Dendritic cell treated with granulocyte-macrophage colony-stimulating factor and Interleukin-4, amounts not matched to agents 40 ng/mL and 50 ng/mL, for 4 days (primary cell): ENCODE measurements around the gene ATP9B.

Experiments used
- H3K27ac Mint-ChIP-seq: one replicate; pipeline ENCODE4 v1.8.0; 2022; ENCODE audit warnings: mild to moderate bottlenecking, mixed read lengths
- H3K27me3 Mint-ChIP-seq: one replicate; pipeline ENCODE4 v1.8.0; 2022; ENCODE audit warnings: mild to moderate bottlenecking, mixed read lengths
- H3K36me3 Mint-ChIP-seq: one replicate; pipeline ENCODE4 v1.8.0; 2022; ENCODE audit warnings: low read depth, mixed read lengths
- H3K4me1 Mint-ChIP-seq: one replicate; pipeline ENCODE4 v1.8.0; 2022; ENCODE audit warnings: low read depth, mixed read lengths
- H3K4me3 Mint-ChIP-seq: one replicate; pipeline ENCODE4 v1.8.0; 2022; ENCODE audit warnings: mild to moderate bottlenecking, moderate library complexity, mixed read lengths
- H3K9me3 Mint-ChIP-seq: one replicate; pipeline ENCODE4 v1.8.0; 2022; ENCODE audit warnings: mixed read lengths
- intact Hi-C: fragments of 100-400 bp; cut with micrococcal nuclease; formaldehyde crosslinking; loops from one replicate; pipeline ENCODE4 v1.15.0; 2022

The ATP9B gene

DNA sequence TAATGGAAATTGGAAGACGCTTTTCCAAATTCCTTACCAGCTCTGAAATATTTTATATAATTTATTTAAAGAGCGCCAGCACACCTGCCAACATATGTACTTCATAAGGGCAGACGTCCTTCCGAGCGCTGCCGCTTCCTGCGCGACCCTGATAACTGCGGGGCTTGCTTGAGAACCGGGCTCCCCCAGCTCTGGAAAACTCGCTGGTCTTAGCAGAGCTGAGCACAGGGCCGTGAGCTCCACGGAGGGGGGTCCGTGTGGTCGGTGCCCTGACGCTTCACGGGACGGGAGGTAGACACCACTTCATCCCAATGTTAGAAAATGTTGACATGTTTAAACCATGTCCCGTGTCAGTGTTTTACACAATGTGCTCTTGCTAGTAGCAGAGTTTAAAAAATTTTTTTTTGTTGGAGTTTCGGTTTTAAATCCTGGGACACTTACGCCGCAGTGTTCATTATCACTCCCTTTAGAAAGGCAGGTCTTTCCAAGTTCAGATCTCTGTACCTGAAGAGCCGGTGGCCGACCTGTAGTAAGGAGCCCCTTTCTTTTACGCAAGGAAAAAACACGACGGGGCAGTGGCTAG is 328.1 kb downstream of the ATP9B start:
- Mint-ChIP-seq H3K27ac (no peak overlapping the region), H3K9me3 (no peaks in the 10 kb centered on the region), H3K36me3 (peaks cover 22% of the 10 kb centered on the region), H3K4me1 (peaks cover 54% of the 10 kb centered on the region), H3K27me3 (peaks cover 55% of the 10 kb centered on the region), H3K4me3 (no peak overlapping the region)
- intact Hi-C loops = no loop called here

DNA sequence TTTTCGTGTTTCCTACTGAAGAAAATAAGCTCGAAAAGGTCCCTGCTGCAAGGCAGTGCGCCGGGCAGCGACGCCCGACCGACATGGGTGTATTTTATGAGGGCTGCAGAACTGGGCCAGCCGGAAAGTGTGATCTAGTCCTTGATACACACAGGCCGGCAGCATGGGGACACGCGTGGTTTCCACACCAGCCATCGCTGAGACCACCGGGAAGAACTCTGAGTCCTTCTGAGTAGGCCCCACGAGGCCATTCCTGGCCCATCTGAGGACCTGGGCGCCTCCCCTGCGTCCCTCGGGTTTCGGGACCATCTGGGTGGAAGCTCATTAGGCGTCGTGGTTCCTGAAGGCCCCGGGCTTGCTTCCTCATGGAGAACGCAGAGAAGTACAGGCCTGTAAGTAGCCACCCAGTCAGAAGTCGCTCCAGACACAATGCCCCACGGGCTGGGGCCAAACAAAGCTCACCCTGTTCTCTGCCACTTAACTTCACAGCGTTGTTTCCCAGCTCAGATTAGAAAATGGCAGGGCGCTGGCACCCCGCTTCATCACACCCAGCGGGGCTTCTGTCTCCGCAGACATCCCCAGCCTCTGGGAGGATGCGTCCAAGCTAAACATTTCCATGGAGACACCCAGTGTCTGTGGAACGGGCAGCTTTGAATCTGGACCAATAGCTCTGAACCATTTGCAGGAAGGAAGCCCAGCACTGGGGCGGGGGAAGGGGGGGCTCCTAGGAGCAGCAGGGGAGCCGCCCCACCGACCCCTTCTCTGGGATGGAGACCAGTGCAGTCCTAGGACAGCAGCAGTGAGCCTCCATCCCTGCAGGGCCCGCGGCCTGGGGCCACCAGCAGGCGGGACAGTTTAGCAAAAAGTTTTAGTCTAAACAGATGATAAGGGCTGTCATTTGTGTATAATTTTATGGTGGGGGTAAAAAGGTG is 328.9 kb downstream of the ATP9B start:
- intact Hi-C loops = no loop called here
- Mint-ChIP-seq H3K9me3 (no peaks in the 10 kb centered on the region), H3K4me1 (peaks cover 58% of the 10 kb centered on the region), H3K4me3 (no peak overlapping the region), H3K27me3 (peaks cover 48% of the 10 kb centered on the region), H3K36me3 (peaks cover 24% of the 10 kb centered on the region), H3K27ac (peak overlapping the region; percentile 75)

DNA sequence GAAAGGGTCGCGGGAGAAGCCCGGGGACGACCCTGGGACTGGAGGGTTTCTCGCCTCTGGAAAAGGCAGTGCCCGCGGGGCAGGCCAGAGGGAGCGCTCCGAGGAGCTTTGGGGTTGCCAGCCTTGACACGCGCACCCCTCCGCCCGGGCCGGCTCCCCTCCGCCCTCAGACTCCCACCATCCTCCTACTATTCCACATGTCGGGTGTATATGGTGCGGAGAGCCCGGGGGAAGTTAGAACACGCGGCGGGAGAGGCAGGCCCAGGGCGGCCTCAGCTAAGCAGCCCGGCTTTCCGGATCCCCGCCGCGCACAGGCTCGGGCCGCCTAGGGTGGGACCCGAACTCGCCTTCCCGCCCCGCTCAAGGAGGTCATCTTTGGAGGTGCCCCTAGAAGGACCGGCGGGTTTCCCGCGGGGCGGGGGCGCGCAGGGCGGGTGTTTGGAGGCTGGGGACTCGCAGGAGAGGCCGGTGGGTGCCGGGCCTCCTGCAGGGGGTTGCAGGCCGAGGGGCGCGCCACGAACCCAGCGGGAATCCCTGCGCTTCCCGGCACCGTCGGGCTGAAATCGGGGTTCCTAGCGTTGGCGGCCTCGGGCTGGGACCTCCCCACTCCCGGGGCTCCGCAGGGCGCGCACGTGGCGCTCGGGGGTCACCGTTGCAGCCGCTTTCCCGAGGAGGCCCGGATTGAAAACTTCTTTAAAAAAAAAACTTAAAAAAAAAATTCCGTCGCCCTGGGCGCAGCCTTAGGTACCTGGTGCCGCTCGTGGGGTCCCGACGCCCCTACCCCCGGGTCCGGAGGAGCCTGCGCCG is 330.3 kb downstream of the ATP9B start:
- H3K4me1 Mint-ChIP-seq = peaks cover 62% of the 10 kb centered on the region
- H3K27me3 Mint-ChIP-seq = peaks cover 39% of the 10 kb centered on the region
- peak overlapping the region; percentile 74 for H3K4me3 Mint-ChIP-seq
- no peaks in the 10 kb centered on the region for H3K9me3 Mint-ChIP-seq
- peak overlapping the region; percentile 75 for H3K27ac Mint-ChIP-seq
- H3K36me3 Mint-ChIP-seq = peaks cover 21% of the 10 kb centered on the region
- intact Hi-C loops = no loop called here

DNA sequence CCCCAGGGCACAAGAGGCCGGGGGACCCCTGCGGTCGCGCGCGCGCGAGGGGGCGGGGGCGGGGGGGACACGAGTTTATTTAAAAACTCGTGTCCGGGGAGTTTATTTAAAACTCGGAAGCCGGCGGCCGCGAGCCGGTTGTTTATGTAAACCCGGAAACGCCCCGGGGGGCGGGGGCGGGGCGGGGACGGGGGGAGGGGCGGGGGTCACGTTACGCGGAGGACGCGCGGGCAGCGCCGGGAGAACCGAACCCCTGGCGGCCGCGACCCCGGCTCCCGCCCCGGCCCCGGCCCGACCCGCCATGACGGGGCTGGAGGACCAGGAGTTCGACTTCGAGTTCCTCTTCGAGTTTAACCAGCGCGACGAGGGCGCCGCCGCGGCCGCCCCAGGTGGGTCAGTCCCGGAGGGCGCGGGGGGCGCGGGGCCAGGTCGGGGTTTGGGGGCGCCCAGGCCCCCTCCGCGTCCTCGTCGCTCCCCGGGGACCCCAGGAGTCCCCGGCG is 330.9 kb downstream of the ATP9B start:
- intact Hi-C loops = no loop called here
- Mint-ChIP-seq H3K27me3 (peaks cover 33% of the 10 kb centered on the region), H3K4me1 (peaks cover 63% of the 10 kb centered on the region), H3K4me3 (peak overlapping the region; percentile 66), H3K36me3 (peaks cover 25% of the 10 kb centered on the region), H3K9me3 (no peaks in the 10 kb centered on the region), H3K27ac (peak overlapping the region; percentile 79)

DNA sequence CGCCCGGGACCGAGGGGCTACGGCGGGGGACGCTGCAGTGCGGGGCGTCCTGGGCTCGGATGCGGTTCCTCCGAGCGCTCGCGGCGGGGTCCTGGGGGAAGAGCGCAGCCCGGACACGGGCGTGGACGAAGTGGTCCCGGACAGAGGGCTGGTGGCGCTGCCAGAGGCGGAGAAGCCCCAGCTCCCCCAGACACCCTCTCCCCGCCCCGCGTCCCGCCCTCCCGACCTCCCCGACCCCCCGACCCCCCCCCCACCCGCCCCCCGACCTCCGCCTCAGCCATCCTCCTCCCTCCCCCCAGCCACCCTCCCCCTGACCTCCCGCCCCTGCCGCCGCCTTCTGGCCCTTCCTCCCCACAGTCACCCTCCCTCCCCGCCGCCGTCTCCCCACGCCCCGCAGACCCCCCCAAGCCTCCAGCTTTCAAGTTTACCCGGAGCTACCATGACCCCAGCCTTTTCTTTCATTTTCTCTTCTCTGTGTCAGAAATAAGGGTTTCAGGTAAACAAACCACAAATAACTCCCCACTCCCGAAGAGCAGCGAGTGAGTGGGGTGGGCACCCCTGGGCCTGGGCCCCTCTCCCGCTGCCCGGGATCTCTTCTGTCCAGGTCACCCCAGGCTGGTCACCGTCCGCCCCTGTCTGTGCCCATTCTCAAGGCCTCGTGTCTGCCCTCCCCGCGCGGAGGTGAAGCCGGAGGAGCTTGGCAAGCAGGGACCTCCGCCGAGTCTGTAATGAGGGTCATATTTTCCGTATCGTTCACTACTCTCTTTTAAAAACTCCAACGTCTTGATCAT is 331.6 kb downstream of the ATP9B start:
- peaks cover 31% of the 10 kb centered on the region for H3K27me3 Mint-ChIP-seq
- no peaks in the 10 kb centered on the region for H3K9me3 Mint-ChIP-seq
- intact Hi-C loops = no loop called here
- peak overlapping the region; percentile 75 for H3K4me3 Mint-ChIP-seq
- peaks cover 69% of the 10 kb centered on the region for H3K4me1 Mint-ChIP-seq
- H3K36me3 Mint-ChIP-seq = peaks cover 27% of the 10 kb centered on the region
- peak overlapping the region; percentile 79 for H3K27ac Mint-ChIP-seq

DNA sequence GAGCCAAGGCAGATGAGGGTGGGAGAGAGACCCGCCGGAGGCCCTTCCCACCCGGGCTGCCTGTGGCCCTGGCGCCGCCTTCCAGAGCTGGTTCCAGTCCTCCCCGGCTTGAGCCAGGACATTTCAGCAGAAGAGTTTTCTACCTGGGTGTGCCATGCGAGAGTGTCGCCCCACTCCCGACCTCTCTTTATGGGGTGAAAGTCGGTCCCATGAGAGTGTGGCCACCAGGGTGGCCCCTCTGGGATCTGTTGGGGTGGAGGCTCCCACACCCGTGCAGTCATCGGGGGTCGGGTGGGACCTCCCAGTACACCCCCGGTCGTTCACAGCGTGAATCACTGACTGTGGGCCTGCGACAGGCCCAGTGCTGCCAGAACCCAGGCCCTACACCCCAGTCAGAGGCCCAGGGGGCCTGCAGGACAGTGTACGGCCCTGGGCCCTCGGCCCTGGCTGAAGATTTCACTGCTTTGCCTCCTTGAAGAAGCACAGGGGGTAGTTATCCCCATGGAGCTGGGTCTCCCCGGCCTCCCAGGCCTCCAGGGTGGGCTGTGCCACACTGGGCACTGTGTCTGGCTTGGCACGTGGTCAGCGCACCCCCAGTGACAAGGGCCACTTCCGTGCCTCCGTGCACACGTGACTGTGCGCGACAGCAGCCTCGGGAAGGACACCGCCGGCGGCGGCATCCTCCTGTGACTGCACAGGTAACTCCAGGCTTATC is 332.5 kb downstream of the ATP9B start:
- Mint-ChIP-seq H3K27ac (peak overlapping the region; percentile 95), H3K9me3 (no peaks in the 10 kb centered on the region), H3K36me3 (peaks cover 35% of the 10 kb centered on the region), H3K4me1 (peaks cover 75% of the 10 kb centered on the region), H3K4me3 (peak overlapping the region; percentile 75), H3K27me3 (peaks cover 26% of the 10 kb centered on the region)
- intact Hi-C loops = no loop called here

DNA sequence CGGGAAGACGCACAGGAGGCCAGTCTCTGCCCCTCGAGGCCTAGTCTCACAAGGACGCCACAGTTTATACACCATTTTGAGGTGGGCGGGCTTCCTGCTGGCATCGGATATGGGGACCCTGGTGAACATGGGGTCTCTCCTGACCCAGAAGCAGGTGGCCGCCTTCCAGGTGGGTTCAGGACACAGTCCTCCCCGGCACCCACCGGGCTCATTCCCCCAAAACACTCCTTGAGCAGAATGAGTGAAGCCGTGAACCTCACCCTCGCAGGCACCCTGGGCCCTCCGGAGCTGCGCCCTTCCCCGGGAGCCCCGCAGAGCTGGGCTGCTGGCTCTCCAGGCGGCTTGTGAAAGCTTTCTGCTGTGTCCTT is 333.0 kb downstream of the ATP9B start:
- Mint-ChIP-seq H3K9me3 (no peaks in the 10 kb centered on the region), H3K27ac (peak overlapping the region; percentile 95), H3K4me3 (peak overlapping the region; percentile 17), H3K27me3 (peaks cover 21% of the 10 kb centered on the region), H3K36me3 (peaks cover 35% of the 10 kb centered on the region), H3K4me1 (peaks cover 78% of the 10 kb centered on the region)
- intact Hi-C loops = no loop called here

DNA sequence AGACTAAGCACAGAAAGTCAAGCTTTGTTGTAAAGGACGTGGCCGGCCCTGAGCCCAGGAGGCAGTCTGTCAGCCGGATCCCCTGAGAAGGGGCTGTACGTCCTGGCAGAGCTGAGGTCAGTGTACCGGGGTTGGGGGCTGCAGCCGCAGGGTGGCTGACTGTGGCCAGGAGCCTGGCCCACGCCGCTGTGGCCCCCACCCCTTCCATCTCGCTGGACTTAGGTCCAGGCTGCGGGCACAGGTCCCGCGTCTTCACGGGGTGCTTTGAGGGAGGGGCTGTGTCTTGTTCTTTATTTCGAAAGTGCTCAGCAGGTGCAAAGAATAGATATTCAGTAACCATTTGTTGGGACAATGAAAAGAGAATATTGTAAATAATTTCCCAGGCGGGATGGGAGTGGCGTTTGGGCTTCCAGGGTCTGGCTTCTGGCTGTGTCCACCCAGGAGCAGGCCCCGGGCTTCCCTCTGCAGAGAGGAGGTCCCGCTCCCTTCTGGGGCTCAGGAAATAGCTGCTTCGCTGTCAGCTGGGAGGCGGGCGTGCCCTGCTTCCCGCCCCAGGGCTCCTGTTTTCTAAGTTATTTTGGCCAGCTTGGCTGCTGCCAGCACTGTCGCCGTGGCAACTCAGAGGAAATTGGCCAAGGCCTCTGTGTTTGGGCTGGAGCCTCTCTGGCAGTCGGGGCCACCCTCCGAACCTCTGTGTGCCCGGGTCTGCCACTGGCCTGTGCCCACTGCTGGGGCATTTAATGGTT is 334.0 kb downstream of the ATP9B start:
- Mint-ChIP-seq H3K4me3 (peak overlapping the region; percentile 60), H3K9me3 (no peaks in the 10 kb centered on the region), H3K27ac (peak overlapping the region; percentile 95), H3K4me1 (peaks cover 78% of the 10 kb centered on the region), H3K36me3 (peaks cover 42% of the 10 kb centered on the region), H3K27me3 (peaks cover 12% of the 10 kb centered on the region)
- intact Hi-C loops = no loop called here

DNA sequence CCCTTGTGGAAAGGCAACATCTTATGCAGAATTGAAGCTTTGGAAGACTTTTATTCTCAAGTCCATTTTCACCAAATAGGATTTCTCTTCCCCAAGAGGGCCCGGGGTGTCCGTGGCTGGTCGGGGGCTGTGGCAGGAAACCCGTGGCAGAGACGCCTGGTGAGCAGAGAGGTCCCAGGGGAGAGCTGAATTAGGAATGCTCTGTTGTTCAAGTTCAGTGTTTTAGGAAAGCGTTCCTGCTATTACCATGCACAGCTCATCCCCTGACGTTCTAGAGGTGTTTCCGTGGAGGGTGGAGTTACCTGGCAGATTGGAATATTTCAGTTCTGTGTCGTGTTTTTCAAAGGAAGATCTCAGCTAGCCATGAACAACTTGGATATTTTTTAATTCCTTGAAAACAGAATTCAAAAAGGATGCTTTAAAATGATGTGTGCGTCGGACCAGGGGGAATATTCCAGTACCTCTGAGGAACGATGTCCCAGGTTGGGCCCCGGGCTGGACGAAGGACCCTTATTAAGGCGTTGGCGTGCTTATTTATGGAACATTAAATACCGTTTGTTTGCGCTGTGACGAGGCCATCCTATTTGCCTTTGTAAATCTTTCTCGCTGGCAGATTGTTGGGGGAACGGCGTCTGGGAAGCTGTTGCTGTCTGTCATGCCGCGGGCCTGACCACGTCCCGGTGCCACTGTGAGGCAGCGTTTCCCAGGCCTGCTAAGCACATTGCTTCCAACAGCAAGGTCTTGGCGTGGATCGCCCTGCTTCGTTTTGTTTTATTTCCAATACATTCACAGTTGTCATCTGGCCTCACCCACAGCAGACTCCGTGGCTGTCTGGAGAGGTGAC is 334.8 kb downstream of the ATP9B start:
- H3K9me3 Mint-ChIP-seq = no peaks in the 10 kb centered on the region
- peaks cover 4% of the 10 kb centered on the region for H3K27me3 Mint-ChIP-seq
- peak overlapping the region; percentile 95 for H3K27ac Mint-ChIP-seq
- peaks cover 42% of the 10 kb centered on the region for H3K36me3 Mint-ChIP-seq
- H3K4me3 Mint-ChIP-seq = peak overlapping the region; percentile 60
- intact Hi-C loops = no loop called here
- peaks cover 70% of the 10 kb centered on the region for H3K4me1 Mint-ChIP-seq

DNA sequence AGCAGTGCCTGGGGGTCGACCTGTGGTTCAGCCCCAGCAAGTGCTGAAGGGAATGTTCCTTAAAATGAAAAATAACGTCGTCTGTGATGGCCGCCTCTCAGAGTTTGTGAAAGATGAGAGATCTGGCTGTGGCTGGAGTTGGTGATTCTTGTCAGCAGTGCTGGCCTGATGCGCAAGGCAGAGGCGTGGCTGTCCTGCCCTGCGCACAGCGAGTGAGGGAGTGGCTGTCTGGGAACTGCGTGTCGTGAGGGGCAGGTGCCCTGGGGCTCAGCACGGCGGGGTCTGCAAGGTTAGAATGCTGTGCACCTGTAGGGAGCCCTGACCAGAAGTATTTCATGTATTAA is 335.3 kb downstream of the ATP9B start:
- Mint-ChIP-seq H3K4me3 (no peak overlapping the region), H3K27ac (peak overlapping the region; percentile 95), H3K4me1 (peaks cover 65% of the 10 kb centered on the region), H3K27me3 (peaks cover 2% of the 10 kb centered on the region), H3K9me3 (no peaks in the 10 kb centered on the region), H3K36me3 (peaks cover 42% of the 10 kb centered on the region)
- intact Hi-C loops = no loop called here

DNA sequence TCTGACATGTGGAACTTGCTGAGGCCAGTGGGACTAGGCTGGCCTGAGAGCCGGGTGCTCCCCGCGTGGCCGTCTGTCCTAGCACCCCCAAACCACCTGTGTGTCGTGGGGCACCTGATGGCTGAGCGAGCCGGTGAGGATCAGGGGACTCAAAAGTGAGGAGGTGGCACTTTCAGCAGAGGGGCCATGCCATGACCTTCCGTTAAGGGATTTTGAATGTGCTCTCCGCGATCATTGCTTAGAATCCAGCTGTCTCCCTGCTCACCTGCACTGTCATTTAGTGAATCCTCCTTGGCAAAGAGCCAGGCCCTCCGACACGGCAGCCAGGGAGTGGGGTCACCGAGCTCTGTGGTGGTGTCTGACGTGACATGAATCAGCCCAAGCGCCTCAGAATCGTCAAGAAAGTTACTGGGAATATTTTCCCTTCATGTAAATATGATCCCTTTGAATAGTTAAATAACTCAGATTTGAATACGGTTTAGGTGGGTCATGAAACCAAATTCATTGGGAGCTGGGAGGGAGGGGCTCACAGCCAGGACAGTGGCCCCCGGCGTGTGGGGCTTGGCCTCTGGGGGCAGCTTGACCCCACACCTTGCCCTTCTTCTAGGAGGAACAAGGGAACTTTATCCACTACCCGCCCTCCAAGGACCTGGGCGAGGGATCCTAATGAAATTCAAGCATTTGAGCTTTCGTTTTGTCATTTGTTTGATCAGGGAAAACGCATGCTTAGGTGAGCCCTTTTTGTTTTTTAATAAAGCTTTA is 336.0 kb downstream of the ATP9B start:
- H3K27ac Mint-ChIP-seq = peak overlapping the region; percentile 95
- H3K4me1 Mint-ChIP-seq = peaks cover 65% of the 10 kb centered on the region
- H3K36me3 Mint-ChIP-seq = peaks cover 42% of the 10 kb centered on the region
- no peaks in the 10 kb centered on the region for H3K9me3 Mint-ChIP-seq
- no peak overlapping the region for H3K4me3 Mint-ChIP-seq
- intact Hi-C loops = loop anchor here (5.0 kb wide), 1 partner anchor 102 kb away; no protein-coding TSS in a partner anchor
- H3K27me3 Mint-ChIP-seq = peaks cover 2% of the 10 kb centered on the region
